Liver (tissue), 9 donors: Measurements from ENCODE around the gene PIEZO2. TPM values are rescaled to one million over a fixed set of nuclear protein-coding genes. Genes with fewer than 3 reads are reported as not detected.

ENCODE experiments used
- DNase-seq: peaks from one replicate; pipeline ENCODE4 v3.0.0-alpha.2; 2017; ENCODE audit warnings: low spot score
- H3K27ac ChIP-seq, 2 donors: one replicate each; pipeline ENCODE4 v1.7.0; 2013; ENCODE audit warnings: inconsistent platforms in 2 of 2, low read length in 2 of 2, control low read depth in 1 of 2, low read depth in 1 of 2, mild to moderate bottlenecking in 1 of 2
- H3K27me3 ChIP-seq, 4 donors: one replicate each; pipeline versions ENCODE4 v1.6.1 to v1.7.0; 2013; ENCODE audit warnings: low read length in 3 of 4, inconsistent platforms in 1 of 4, mild to moderate bottlenecking in 1 of 4, moderate library complexity in 1 of 4; ENCODE audit not compliant: control insufficient read depth in 4 of 4, insufficient read depth in 4 of 4
- H3K36me3 ChIP-seq, 4 donors: one replicate each; pipeline versions ENCODE4 v1.6.1 to v1.7.0; 2013; ENCODE audit warnings: low read length in 3 of 4, mild to moderate bottlenecking in 3 of 4, low read depth in 1 of 4, moderate library complexity in 1 of 4; ENCODE audit not compliant: control insufficient read depth in 4 of 4, insufficient read depth in 3 of 4
- H3K4me1 ChIP-seq, 4 donors: one replicate each; pipeline versions ENCODE4 v1.6.1 to v1.7.0; 2013; ENCODE audit warnings: low read length in 3 of 4, mild to moderate bottlenecking in 3 of 4, moderate library complexity in 1 of 4; ENCODE audit not compliant: control insufficient read depth in 4 of 4, insufficient read depth in 4 of 4
- H3K4me3 ChIP-seq, 3 donors: one replicate each; pipeline versions ENCODE4 v1.6.1 to v1.7.0; 2013; ENCODE audit warnings: low read length in 3 of 3, control low read depth in 1 of 3, low read depth in 1 of 3, mild to moderate bottlenecking in 1 of 3
- H3K9ac ChIP-seq, 2 donors: one replicate each; pipeline ENCODE4 v1.7.0; 2013; ENCODE audit warnings: low read length in 2 of 2, mild to moderate bottlenecking in 2 of 2, moderate library complexity in 2 of 2, control low read depth in 1 of 2, low read depth in 1 of 2
- H3K9me3 ChIP-seq, 4 donors: one replicate each; pipeline versions ENCODE4 v1.6.1 to v1.7.0; 2013; ENCODE audit warnings: low read length in 3 of 4; ENCODE audit not compliant: control insufficient read depth in 4 of 4
- FOXA1 ChIP-seq: IDR thresholded peaks from 2 replicates; pipeline ENCODE4 v1.6.1; 2016; ENCODE audit warnings: antibody characterized with exemption
- FOXA2 ChIP-seq: IDR thresholded peaks from 2 replicates; pipeline ENCODE4 v1.6.1; 2016; ENCODE audit warnings: antibody characterized with exemption
- GABPA ChIP-seq, 2 donors: IDR thresholded peaks in 1 of 2; conservative IDR thresholded peaks in 1 of 2; 2 replicates each; pipeline ENCODE4 v1.6.1; 2016; ENCODE audit warnings: antibody characterized with exemption in 2 of 2, mild to moderate bottlenecking in 1 of 2, moderate library complexity in 1 of 2
- HNF4A ChIP-seq, 2 donors: conservative IDR thresholded peaks; 2 replicates each; pipeline ENCODE4 v1.6.1; 2016; ENCODE audit warnings: antibody characterized with exemption in 2 of 2, mild to moderate bottlenecking in 2 of 2
- JUND ChIP-seq, 2 donors: IDR thresholded peaks; 2 replicates each; pipeline ENCODE4 v1.6.1; 2016; ENCODE audit warnings: antibody characterized with exemption in 2 of 2
- RAD21 ChIP-seq, 2 donors: IDR thresholded peaks; 2 replicates each; pipeline ENCODE4 v1.6.1; 2016; ENCODE audit warnings: antibody characterized with exemption in 2 of 2, mild to moderate bottlenecking in 2 of 2
- SP1 ChIP-seq: IDR thresholded peaks from 2 replicates; pipeline ENCODE4 v1.6.1; 2018; ENCODE audit warnings: antibody characterized with exemption, mild to moderate bottlenecking
- TAF1 ChIP-seq: conservative IDR thresholded peaks from 2 replicates; pipeline ENCODE4 v1.6.1; 2016; ENCODE audit warnings: antibody characterized with exemption, mild to moderate bottlenecking
- YY1 ChIP-seq: IDR thresholded peaks from 2 replicates; pipeline ENCODE4 v1.6.1; 2016; ENCODE audit warnings: antibody characterized with exemption, mild to moderate bottlenecking
- WGBS: extraction: QIAGEN DNeasy Blood & Tissue Kit; methylation state at CpG from one replicate; pipeline ENCODE4 v1.1.7; 2013; 5-methylcytosine and 5-hydroxymethylcytosine counted together
- polyA plus RNA-seq, 2 donors: library from polyadenylated mRNA; stranded (reverse) in 1 of 2; unstranded in 1 of 2; fragments of 200-250 nt in 1 of 2; fragments of >200 nt in 1 of 2; fragmentation: Nextera tagmentation in 1 of 2; extraction: Ambion mirVana in 1 of 2; gene quantifications; one replicate each; pipeline versions ENCODE4 v1.2.1 to v1.2.3, GENCODE V29; 2013 to 2015
- total RNA-seq, 2 donors: library from RNA; depleted of rRNA; stranded (reverse); fragments of >200 nt; gene quantifications; one replicate each; pipeline ENCODE4 v1.2.3, GENCODE V29; 2014
- TF ChIP-seq, protein P1 (sequence below): IDR thresholded peaks from 2 replicates; pipeline ENCODE4 v1.6.1; 2016; ENCODE audit warnings: antibody characterized with exemption
- TF ChIP-seq, protein P2 (sequence below): IDR thresholded peaks from 2 replicates; pipeline ENCODE4 v1.6.1; 2016; ENCODE audit warnings: antibody characterized with exemption
- TF ChIP-seq, protein P3 (sequence below): IDR thresholded peaks from 2 replicates; pipeline ENCODE4 v1.6.1; 2016; ENCODE audit warnings: antibody characterized with exemption
- donor health status: healthy.
- donor health status: healthy.
- donor health status: healthy.
- donor health status: healthy.
- donor health status: healthy.

Gene PIEZO2
- total and polyA plus RNA-seq, 4 donors: 1.1 to 12.3 (median 4.8) TPM

DNA sequence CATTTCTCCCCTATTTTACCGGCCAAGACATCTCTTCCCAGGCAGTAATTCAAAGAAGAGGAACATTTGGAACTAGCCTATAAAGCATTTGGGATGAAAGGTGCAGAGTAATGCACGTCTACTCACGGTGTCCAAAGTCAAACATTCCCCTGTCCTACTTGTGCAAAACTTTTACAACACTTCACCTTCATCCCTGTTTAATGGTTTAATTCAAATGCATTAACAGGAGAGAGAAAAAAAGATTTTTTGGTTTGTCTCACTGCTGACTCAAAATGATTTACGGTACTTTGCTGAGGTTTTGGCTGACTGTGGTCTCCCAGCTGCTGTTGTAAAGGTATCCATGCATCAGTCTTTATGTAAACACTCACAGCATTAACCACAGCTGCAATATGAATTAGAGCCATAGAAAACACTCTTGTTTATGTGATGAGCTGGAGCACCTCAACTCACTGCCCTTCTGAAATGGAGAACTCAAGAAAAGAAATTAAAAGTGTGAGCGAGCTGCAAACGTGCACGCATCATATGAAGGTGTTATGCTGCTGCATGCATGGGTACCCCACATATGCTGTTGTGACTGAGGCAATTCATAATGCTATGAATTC lies 220.5 kb downstream of the PIEZO2 start (continued):
- TF ChIP-seq, protein P1, sequence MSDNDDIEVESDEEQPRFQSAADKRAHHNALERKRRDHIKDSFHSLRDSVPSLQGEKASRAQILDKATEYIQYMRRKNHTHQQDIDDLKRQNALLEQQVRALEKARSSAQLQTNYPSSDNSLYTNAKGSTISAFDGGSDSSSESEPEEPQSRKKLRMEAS: no peak
- no peak for TF ChIP-seq JUND (IDR thresholded peaks at IDR 0.05)
- TF ChIP-seq YY1: no peak
- no peak for TF ChIP-seq GABPA (IDR thresholded peaks at IDR 0.05 in 1 of 2, conservative IDR thresholded peaks at IDR 0.05 in 1 of 2)

GRCh38 chr18:10928011-10928771 lies 221.2 kb downstream of the PIEZO2 start:
- Histone ChIP-seq H3K4me1 (peaks cover 0 to 2% (median 0%) of the 10 kb centered on the region in 4 donors), H3K9ac (no peak overlapping the region), H3K27ac (no peak overlapping the region), H3K9me3 (no peaks in the 10 kb centered on the region), H3K27me3 (no peaks in the 10 kb centered on the region), H3K36me3 (no peaks in the 10 kb centered on the region), H3K4me3 (no peak overlapping the region)
- 76% methylated on average over 8 of the region's 8 CpGs for WGBS
- TF ChIP-seq JUND (IDR thresholded peaks at IDR 0.05) (no peak), SP1 (no peak), FOXA2 (no peak), GABPA (IDR thresholded peaks at IDR 0.05 in 1 of 2, conservative IDR thresholded peaks at IDR 0.05 in 1 of 2) (no peak), FOXA1 (no peak), RAD21 (IDR thresholded peaks at IDR 0.05) (no peak), HNF4A (conservative IDR thresholded peaks at IDR 0.05) (no peak), TAF1 (no peak)
- TF ChIP-seq, protein P2, sequence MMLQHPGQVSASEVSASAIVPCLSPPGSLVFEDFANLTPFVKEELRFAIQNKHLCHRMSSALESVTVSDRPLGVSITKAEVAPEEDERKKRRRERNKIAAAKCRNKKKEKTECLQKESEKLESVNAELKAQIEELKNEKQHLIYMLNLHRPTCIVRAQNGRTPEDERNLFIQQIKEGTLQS: no peak
- TF ChIP-seq, protein P3, sequence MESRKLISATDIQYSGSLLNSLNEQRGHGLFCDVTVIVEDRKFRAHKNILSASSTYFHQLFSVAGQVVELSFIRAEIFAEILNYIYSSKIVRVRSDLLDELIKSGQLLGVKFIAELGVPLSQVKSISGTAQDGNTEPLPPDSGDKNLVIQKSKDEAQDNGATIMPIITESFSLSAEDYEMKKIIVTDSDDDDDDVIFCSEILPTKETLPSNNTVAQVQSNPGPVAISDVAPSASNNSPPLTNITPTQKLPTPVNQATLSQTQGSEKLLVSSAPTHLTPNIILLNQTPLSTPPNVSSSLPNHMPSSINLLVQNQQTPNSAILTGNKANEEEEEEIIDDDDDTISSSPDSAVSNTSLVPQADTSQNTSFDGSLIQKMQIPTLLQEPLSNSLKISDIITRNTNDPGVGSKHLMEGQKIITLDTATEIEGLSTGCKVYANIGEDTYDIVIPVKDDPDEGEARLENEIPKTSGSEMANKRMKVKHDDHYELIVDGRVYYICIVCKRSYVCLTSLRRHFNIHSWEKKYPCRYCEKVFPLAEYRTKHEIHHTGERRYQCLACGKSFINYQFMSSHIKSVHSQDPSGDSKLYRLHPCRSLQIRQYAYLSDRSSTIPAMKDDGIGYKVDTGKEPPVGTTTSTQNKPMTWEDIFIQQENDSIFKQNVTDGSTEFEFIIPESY: no peak
- no peak for DNase-seq

- H3K27ac ChIP-seq: no peak overlapping the region
- H3K4me1 ChIP-seq: peaks cover 0 to 2% (median 0%) of the 10 kb centered on the region in 4 donors
- no peaks in the 10 kb centered on the region for H3K36me3 ChIP-seq
- DNase-seq: no peak
- no peaks in the 10 kb centered on the region for H3K27me3 ChIP-seq
- H3K4me3 ChIP-seq: no peak overlapping the region
- no peaks in the 10 kb centered on the region for H3K9me3 ChIP-seq
- 74% methylated on average over 12 of the region's 12 CpGs for WGBS
- TF ChIP-seq, protein P2: no peak
- TF ChIP-seq JUND (IDR thresholded peaks at IDR 0.05) (no peak), RAD21 (IDR thresholded peaks at IDR 0.05) (no peak), FOXA1 (no peak)
- no peak overlapping the region for H3K9ac ChIP-seq
These were observed 221.9 kb downstream of the PIEZO2 start for GRCh38 chr18:10927286-10927992.
